Lower leg skin (tissue), 3 donors: ENCODE results near the gene S100A1.

Experiments
- CTCF ChIP-seq, 3 donors: fragments of 450-650 bp; IDR thresholded peaks; one replicate each; pipeline ENCODE4 v1.5.1; 2016; ENCODE audit warnings: antibody characterized with exemption in 3 of 3, mild to moderate bottlenecking in 3 of 3, moderate library complexity in 2 of 3
- POLR2A ChIP-seq, 2 donors: fragments of 450-650 bp; IDR thresholded peaks; one replicate each; pipeline ENCODE4 v1.6.1; 2016 to 2017; ENCODE audit warnings: antibody characterized with exemption in 2 of 2, mild to moderate bottlenecking in 1 of 2, moderate library complexity in 1 of 2

DNA sequence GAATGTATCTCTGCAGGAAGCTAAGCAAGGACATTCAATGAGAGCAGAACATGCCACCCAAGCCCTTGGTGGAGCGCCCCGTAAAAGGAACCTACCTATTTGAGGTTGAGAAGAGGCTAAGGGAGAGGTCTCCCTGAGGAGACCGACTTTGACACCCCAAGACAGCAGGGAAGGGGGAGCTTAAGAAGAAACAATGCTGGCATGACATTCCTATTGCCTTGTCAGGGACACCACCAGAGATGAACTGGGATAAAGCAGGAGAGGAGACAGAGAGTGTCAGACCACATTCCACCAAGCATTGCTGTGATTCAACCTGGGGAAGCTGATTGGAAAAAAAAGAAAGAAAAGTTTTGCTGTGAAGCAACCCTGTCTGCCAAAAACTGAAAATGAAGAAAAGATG lies 49.3 kb upstream of the S100A1 start:
- no peak for TF ChIP-seq CTCF (IDR thresholded peaks at IDR 0.05)
- TF ChIP-seq POLR2A (IDR thresholded peaks at IDR 0.05): no peak
